NOMO-1 treated with dmso at 0.1 percent for 144 hours (cell line): ENCODE data around the gene ZBTB8A.
A peak's percentile ranks its signal among the peaks of the same experiment; 100 is the strongest.
"Not testable (repeated sequence)": the region's sequence is repeated elsewhere in the genome, so short reads cannot be mapped to it uniquely, and the experiment has no call there.

Experiments used
- DNase-seq: peaks from one replicate; lab custom pipeline; 2025; ENCODE audit not compliant: unreplicated experiment; lab: John Stamatoyannopoulos, UW

ZBTB8A gene

DNA sequence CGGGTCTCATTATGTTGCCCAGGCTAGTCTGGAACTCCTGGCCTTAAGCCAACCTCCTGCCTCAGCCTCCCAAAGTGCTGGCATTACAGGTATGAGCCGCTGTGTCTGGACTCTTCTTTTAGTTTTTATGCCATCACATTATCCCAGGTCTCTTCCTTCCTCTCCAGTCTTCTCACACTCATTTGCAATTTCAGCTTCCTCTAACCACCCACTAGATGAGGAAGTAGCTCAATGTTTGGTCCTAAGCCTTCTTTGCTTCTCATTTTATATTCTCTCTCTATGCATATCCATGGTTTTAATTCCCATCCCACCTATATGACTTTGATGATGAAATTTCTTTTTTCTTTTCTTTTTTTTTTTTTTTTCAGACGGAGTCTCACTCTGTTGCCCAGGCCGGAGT lies 3.1 kb upstream of the ZBTB8A start:
- DNase-seq = peak; percentile 69

DNA sequence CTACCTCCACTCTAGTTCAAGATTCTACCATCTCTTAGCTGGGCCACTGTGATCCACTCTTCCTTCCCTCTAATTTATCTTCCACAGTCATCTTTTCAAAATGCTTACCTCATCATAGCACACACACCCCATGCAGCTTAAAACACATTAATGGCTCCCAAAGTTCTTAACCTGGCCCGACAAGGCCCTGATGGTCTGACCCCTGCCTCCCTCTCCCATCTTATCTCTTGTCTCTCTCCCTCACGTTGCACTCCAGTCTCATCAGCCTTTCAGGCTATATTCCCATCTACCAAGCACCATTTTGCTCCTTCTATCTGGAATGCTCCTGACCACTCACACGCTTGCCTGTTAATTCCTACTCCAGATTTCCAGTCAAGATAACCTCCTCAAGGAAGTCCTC lies 2.5 kb upstream of the ZBTB8A start:
- DNase-seq = no peak

DNA sequence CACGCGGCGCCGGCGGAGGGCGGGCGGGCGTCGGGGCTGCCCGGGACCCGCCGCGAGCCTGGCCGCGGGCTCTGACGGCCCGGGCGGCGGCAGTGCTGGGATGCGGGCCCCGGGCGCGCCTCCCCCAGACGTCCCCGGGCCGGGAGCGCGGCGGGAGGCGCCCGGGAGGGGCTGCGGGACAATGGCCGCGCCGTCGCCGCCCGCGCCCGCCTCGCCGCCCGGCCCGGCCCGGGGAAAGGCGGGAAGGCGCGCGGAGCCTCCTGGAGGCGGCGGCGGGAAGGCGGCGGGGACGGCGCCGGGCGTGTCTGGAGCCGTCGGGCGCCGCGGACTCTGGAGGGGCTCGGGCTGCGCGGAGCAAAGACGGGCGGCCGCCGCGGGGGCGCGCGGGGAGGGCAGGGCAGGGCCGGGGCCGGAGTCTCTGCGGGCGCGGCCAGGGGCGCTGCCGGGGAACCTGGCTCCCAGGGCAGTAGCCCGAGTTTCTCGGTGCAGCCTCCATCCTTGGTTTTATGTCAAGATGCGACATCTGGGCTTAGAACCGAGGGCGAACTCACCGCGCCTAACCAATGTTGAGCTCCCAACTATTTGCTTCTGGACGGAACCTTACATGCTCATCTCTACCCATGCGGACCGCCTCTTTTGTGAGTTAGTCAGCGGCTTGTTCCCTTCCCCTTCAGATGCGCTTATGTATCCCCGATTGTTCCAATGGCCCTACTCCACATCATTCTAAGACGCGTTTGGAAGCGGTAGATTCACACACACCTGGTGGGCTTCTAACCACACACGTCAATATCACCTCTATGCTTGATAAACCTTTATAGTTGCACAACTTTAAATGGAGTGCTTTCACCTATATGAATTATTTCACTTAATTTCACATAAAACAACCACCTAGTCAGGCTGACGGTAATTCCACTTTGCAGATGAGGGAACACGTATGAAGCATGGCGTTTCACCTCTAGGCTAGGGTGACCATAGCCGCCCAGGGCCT lies 651 bp downstream of the ZBTB8A start:
- no peak for DNase-seq

DNA sequence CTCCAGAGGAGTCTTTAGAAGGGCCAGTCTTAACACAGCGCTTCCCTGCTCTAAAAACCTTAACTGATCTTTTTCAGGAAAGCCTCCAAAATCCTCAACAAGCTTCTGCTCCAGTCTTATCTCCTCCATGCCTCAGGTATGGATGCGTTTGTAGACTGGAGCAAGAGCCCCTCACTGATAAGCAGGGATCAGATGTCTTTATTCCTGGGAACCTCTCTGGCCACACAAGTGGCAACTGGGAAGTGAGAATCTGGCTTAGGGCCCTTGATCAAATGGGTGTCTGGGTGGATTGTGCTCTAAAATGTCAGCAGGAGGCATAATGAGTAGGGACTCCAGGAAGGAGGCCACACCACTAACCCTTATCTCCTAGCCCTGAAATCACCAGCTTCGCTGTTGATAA lies 1.4 kb downstream of the ZBTB8A start:
- DNase-seq = no peak

DNA sequence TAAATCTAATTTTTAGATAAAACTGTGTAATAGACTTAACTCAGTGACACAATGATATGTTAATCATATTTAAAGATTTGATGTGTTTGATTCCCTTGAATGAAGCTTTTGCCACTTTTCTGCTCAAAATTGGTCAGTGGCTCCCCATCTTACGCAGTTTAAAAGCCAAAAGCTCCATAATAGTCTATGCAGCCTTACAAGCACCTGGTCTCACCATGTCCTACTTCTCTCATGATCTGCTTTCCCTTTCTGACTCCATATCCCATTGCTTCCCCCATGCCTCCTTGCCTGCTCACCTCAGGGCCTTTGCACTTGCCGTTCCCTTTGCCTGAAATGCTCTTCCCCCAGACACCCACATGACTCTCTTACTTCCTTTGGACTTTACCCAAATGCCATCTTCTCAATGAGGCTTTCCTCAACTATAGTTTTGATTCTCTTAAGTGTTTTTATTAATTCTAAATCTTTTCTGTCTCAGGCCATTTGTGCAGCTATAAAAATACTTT lies 1.9 kb downstream of the ZBTB8A start:
- DNase-seq = no peak

DNA sequence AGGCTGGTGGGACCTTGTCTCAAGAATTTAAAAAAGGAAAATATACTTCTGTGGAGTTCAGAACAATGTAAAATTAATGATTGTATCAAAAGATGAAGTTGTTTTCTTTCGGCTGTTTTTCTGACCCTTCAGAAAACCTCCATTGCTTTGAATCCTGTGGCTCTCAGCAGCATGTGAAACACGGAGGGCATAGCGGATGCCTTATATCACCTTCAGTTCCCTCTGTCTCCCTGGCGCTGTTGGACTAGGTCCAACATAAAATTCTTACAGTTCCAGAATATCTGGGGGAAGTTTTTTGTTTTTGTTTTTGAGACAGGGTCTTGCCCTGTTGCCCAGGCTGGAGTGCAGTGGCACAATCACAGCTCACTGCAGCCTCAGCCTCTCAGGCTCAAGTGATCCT lies 7.4 kb downstream of the ZBTB8A start:
- no peak for DNase-seq

DNA sequence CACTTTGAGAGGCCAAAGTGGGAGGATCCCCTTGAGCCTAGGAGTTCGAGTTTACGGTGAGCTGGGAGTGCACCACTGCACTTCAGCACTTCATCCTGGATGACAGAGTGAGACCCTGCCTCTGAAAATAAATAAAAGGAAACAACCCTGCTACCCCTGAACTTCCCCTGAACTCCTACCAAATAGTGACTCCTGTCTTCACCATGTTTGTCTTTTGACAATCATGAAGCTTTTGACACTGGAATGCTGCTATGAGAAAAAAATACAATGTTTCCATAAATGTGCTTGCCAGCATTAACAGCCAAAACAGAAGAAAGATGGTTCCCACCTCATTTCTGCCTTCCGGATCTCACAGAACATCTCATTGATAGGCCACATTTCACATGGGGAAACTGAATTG lies 10.4 kb downstream of the ZBTB8A start:
- DNase-seq = no peak

DNA sequence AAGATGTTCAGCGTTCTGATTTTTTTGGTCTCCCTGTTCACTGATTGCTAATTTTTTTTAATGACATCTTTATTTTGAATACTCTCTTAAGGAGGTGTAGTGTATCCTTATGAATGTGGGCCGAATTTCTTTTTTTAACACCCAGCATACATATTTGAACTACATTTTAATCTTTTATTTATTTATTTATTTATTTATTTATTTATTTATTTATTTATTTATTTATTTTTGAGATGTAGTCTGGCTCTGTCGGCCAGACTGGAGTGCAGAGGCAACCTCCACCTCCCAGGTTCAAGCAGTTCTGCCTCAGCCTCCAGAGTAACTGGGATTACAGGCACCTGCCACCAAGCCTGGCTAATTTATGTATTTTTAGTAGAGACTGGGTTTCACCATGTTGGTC lies 15.1 kb downstream of the ZBTB8A start:
- DNase-seq = no peak

DNA sequence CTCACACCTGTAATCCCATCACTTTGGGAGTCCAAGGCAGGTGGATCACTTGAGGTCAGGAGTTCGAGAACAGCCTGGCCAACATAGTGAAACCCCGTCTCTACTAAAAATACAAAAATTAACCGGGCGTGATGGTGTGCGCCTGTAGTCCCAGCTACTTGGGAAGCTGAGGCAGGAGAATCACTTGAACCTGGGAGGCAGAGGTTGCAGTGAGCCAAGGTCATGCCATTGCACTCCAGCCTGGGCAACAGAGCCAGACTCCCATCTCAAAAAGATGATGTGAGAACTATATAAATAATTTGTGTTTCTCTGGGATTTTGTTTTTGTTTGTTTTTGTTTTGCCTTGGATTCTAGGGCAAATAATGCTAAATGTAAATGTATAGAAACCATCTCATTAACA lies 17.8 kb downstream of the ZBTB8A start:
- not testable (repeated sequence) for DNase-seq

DNA sequence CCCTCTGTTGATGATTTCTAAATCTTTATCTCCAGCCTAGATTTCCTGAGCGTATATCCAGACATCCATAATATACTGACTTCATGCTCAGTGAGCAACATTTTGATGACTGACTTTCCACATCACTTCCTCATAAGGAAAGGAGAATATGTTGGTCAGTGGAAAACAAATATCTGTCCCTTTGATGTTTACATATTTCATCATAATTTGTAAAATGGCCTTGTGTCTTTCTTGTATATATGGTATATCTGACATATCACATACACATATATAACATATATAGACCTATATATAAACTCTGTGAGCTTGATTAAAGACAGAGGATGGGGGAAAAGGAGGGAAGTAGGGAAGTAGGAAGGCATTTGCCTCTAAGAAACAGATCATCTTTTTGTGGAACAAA lies 18.6 kb downstream of the ZBTB8A start:
- DNase-seq = no peak

DNA sequence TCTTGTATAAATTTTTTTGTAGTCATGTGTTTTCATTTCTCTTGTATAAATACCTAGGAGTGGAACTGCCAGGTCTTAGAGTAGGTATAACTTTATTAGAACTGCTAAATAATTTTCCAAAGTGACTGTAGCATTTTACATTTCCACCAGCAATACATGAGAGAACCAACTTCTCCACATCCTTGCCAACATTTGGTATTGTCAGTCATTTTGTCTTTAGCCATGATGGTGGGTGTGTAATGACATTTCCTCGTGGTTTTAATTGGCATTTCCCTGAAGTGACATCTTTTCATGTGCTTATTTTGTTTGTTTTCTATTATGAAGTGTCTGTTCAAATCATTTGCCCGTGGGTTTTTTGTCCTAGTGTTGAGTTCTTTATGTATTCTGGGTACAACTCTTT lies 29.7 kb downstream of the ZBTB8A start:
- DNase-seq = no peak

DNA sequence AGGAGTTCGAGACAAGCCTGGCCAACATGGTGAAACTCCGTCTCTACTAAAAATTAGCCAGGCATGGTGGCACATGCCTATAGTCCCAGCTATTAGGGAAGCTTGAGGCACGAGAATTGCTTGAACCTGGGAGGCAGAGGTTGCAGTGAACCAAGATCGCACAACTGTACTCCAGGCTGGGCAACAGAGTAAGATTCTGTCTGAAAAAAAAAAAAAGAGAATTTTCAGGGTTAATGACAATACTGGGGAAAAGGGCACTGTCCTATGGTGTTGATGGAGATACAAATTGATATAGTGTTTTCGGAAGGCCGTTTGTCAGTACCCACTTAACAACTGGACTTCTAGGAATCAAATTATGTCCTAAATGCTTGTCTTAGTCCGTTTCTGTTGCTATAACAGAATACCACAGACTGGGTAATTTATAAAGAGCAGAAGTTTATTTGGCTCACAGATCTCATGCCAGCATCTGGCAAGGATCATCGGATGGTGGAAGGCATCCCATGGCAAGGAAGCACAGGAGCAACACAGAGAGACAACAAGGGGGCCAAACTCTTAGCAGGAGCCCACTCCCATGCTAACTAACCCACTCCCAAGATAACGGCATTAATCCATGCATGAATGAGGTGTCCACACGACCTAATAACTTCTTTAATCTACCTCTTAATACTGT lies 41.3 kb downstream of the ZBTB8A start:
- DNase-seq = peak; percentile 1

DNA sequence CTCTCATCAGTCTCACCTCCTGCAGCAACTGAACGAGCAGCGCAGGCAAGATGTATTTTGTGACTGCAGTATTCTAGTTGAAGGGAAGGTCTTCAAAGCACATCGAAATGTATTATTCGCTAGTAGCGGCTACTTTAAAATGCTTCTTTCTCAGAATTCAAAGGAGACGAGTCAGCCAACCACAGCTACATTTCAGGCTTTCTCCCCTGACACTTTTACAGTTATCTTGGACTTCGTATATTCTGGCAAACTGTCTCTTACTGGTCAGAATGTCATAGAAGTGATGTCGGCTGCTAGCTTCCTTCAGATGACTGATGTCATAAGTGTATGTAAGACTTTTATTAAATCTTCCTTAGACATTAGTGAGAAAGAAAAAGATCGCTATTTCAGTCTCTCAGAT lies 53.7 kb downstream of the ZBTB8A start:
- no peak for DNase-seq

DNA sequence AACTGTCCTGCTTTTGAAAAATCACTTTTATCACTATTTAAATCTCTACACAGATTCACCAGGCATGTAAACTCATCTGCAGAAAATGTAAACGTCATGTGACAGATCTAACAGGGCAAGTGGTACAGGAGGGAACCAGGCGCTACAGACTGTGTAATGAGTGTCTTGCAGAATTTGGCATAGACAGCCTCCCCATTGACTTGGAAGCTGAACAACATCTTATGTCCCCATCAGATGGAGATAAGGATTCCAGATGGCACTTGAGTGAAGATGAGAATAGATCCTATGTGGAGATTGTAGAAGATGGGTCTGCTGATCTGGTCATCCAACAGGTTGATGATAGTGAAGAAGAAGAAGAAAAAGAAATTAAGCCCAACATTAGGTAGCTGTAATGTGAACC lies 60.8 kb downstream of the ZBTB8A start:
- no peak for DNase-seq

DNA sequence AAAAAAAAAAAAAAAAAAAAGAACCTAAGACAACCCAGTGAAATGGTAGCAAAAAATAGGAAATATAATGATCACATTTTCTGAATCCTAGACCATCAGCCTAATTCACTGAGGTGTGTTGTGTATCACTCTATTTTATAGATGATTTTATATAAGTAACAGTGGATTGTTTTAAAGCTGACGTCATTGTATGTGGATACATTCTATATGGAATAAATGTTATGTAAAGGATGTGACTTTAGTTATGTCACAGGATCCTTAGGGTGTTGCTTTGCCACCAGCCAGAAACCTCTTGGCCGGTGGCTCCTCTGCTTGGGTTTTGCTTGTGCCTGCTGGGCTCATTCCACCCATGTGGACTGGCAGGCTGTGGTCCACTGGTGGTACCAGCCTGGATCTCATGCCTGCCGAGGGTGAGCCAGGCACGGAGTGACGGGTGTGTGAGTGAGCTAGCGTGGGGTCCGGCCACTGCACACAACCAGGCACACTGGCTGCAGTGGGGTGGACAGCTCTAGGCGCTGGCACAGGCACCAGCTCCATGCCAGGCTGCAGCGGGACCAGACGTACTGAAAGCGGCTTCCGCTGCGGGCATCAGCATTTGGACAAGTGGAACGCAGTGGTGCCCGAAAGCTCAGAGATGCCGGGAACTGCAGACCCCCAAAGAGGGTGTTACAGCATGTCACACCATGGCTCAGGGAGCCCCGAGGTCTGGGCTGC lies 66.6 kb downstream of the ZBTB8A start:
- no peak for DNase-seq

DNA sequence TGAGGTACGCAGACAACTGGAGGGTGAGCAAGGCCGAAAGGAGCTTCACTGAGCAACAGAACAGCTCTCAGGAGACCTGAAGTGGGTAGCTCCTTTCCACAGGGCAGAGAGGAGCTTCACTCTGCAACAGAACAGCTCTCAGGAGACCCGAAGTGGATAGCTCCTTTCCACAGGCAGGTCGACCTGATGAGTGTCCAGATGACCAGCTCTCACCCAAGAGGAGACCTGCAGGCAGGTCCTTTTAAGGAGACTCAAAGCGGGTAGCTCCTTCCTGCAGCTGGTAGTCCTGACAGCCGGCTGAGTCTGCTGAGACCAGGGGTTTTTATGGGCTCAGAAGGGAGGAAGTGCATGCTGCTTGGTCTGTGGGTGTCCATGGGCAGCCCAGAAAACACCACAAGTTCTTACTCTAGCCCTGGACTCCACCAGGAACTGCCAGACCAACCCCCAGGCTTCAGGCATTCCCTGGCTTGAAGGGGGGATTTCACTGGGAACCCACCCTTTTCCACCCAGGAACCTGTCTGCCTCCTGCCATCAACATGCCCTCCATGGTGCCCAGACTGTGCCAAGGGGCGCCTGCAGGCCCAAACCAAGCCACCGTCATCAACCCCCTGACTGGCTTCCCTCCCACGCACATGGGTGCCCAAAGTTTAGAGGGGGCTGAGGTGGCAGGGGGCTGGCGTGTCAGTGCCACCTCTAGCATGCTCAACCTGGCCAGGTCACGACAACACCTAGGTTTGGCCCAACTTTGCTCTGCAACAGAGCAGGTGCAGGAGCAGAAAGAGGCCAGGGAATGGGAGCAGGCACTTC lies 67.5 kb downstream of the ZBTB8A start:
- DNase-seq = no peak

DNA sequence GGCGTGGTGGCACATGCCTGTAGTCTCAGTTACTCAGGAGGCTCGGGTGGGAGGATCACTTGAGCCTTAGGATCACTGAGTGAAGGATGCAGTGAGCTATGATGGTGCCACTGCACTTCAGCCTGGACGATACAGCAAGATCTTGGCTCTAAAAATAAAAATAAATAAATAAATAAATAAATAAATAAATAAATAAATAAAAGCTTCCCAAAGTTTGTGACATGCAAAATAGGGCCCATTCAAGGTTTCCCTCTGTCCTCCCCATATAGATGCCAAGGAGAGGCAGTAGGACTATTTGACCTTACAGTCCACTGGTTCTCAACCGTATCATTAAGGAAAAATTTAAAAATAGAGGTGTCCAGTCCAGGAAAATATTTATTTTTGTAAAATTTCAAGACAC lies 70.0 kb downstream of the ZBTB8A start:
- no peak for DNase-seq

DNA sequence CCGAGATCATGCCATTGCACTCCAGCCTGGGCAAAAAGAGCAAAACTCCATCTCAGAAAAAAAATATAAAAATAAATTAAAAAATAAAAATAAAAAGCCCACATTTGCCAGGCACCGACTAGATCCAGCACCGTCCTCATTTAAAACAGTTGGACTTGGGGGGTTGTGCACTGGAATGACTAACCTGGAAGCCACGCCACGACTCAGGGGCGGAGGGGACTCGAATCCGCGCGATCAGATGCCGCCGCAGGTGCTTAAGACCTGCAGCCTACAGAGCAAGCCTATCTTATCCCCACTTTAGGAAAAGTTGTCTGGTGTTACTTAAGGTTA lies 72.6 kb downstream of the ZBTB8A start:
- DNase-seq = no peak

DNA sequence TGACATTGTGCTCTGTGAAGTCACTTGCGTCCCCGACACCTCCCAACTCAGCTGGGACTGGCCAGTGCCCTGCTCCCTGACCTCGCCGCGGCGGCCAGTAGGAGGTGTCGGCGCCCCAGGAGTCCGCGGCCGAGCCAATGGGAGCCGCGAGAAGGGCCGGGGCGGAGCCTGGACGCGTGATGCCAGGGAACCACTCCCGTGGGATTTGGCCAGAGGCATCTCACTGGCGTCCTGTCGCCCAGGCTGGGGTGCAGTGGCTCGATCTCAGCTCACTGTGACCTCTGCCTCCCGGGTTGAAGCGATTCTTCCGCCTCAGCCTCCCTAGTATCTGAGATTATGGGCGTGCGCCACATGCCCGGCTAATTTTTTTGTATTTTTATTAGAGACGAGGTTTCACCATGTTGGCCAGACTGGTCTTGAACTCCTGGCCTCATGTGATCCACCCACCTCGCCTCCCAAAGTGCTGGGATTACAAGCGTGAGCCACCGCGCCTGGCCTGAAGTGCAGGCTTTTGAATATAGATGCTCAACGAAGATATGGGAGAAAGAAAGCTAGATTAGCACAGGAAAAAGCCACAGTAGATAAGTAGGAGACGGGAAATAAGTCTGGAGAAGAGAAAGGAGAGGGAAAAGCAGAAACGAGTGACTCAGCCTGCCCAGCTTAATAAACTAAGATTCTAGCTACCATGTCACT lies 73.1 kb downstream of the ZBTB8A start:
- DNase-seq = no peak

DNA sequence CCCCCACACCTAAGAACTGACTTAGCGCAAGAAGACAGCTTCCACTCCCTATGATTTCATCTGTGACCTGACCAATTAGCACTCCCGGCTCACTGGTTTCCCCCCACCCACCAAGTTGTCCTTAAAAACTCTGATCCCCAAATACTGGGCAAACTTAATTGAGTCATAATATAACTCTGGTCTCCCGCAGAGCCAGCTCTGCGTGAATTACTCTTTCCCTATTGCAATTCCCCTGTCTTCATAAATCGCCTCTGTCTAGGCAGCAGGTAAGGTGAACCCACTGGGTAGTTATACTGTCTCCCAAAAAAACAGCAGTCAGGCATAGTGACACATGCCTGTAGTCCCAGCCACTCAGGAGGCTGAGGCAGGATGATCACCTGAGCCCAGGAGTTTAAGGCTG lies 74.2 kb downstream of the ZBTB8A start:
- no peak for DNase-seq
